Hepatocyte (in vitro differentiated cells): ENCODE data around the gene ZNRF3.

Experiments used
- EZH2 ChIP-seq: fragments of 200-600 bp; sonication (generic); IDR thresholded peaks from 2 replicates; pipeline ENCODE4 v1.6.1; 2016; ENCODE audit warnings: antibody characterized with exemption, mild to moderate bottlenecking, borderline replicate concordance
- TF ChIP-seq, protein P1 (sequence below): fragments of 200-600 bp; sonication (generic); IDR thresholded peaks from 2 replicates; pipeline ENCODE4 v1.5.1; 2016; ENCODE audit warnings: antibody characterized with exemption, mild to moderate bottlenecking; ENCODE audit not compliant: poor library complexity

DNA sequence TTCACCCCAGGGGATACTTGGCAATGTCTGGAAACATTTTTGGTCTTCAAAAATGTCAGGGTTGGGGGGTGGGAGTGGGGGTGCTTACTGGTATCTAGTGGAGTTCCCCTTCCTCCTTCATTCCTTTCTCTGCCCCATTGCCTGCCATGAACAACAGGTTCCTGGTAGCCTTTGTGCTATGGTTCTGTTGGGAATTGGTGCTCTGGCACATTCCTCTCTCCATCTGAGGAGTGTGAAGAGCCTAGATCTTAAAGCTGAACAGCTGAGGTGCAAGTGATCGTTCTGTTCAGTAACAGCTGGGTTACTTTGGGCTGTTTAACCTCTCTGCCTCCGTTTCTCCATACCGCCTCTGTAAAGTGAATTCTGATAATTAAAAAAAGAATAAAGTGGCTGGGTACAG is 114.0 kb downstream of the ZNRF3 start:
- TF ChIP-seq, protein P1, sequence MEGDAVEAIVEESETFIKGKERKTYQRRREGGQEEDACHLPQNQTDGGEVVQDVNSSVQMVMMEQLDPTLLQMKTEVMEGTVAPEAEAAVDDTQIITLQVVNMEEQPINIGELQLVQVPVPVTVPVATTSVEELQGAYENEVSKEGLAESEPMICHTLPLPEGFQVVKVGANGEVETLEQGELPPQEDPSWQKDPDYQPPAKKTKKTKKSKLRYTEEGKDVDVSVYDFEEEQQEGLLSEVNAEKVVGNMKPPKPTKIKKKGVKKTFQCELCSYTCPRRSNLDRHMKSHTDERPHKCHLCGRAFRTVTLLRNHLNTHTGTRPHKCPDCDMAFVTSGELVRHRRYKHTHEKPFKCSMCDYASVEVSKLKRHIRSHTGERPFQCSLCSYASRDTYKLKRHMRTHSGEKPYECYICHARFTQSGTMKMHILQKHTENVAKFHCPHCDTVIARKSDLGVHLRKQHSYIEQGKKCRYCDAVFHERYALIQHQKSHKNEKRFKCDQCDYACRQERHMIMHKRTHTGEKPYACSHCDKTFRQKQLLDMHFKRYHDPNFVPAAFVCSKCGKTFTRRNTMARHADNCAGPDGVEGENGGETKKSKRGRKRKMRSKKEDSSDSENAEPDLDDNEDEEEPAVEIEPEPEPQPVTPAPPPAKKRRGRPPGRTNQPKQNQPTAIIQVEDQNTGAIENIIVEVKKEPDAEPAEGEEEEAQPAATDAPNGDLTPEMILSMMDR = no peak
- no peak for TF ChIP-seq EZH2
